Fibroblast of skin of scalp (primary cell): ENCODE results near the gene ZNF844.
"Not testable (repeated sequence)": the region's sequence is repeated elsewhere in the genome, so short reads cannot be mapped to it uniquely, and the experiment has no call there.

Experiments
- DNase-seq: peaks from one replicate; pipeline ENCODE4 v3.0.0-alpha.2; 2013

Gene ZNF844

DNA sequence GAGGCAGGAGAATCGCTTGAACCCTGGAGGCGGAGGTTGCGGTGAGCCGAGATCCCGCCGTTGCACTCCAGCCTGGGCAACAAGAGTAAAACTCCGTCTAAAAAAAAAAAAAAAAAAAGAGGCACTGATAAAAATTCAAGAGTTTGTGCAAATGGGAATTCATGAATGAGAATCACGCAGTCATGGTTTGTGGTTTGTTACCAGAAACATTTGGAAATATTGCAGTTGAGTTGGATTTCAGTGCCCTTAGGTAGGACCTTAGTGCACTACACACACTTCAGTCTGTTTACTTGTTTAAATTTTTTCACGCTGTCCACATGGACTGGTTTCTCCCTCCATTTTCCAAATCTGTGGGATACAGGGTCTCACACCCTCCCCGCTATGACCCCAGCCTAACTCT lies 28.4 kb downstream of the ZNF844 start:
- DNase-seq = peak; percentile 9

DNA sequence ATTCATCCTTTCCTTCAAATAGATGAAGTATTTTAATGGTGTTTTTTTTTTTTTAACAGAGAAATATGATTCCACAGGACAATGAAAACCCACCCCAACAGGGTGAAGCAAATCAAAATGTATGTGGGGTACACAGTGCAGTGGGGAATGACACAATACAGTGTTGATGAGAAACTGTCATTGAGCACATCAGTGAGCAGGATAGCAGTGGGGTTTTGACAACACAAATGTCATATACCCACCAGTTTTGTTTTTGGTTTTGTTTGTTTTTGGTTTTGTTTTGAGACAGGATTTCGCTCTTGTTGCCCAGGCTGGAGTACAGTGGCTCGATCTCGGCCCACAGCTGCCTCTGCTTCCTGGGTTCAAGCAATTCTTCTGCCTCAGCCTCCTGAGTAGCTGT lies 29.2 kb downstream of the ZNF844 start:
- DNase-seq = no peak

- DNase-seq = no peak
Observed at GRCh38 chr19:12095111-12095790, 30.7 kb downstream of the ZNF844 start.

- no peak for DNase-seq
Observed at GRCh38 chr19:12098040-12098439, 33.5 kb downstream of the ZNF844 start.

GRCh38 chr19:12103909-12104308 lies 39.4 kb downstream of the ZNF844 start:
- DNase-seq = not testable (repeated sequence)

DNA sequence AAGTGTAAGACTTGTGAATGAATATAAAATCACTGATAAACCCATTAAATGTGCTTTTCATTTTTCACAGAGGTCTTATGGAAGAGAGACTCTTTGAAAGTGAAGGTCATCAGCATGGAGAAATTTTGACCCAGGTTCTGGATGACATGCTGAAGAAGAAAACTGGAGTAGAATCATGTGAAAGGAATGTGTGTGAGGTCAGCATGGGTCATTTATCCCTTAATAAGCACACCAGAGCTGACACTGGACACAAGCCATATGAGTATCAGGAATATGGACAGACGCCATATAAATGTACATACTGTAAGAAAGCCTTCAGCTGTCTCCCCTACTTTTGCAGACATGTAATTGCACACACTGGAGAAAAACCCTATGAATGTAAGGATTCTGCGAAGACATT lies 46.6 kb downstream of the ZNF844 start:
- DNase-seq = no peak

DNA sequence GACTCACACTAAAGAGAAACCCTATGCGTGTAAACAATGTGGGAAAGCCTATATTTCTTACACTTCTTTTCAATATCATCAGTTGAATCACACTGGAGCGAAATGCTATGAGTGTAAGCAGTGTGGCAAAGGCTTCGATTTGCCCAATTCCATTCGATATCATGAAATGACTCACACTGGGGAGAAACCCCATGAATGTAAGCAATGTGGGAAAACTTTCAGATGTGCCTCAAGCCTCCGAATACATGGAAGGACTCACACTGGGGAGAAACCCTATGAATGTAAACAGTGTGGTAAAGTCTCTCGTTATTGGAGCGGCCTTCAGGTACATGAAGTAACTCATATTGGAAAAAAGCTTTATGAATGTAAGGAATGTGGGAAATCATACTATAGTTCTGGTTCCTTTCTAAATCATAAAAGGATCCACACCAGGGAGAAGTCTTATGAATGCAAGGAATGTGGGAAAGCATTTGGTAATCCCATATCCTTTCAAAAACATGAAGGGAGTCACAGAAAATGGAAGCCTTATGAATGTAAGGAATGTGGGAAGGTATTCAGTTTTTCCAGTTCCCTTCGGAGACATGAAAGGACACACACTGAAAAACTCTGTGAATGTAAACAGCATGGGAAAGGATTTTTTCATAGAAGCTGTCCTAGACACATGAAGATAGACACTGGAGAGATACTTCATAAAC lies 47.6 kb downstream of the ZNF844 start:
- DNase-seq = peak; percentile 47

DNA sequence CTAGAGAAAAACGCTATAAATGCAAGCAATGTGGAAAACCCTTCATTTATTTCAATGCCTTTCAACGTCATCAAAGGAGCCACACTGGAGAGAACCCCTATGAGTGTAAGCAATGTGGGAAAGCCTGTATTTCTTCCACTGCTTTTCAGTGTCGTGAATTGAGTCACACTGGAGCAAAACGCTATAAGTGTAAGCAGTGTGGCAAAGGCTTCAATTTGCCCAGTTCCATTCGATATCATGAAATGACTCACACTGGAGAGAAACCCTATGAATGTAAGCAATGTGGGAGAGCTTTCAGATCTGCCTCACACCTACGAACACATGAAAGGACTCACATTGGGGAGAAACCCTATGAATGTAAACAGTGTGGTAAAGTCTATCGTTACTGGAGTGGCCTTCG lies 48.2 kb downstream of the ZNF844 start:
- no peak for DNase-seq

- DNase-seq = no peak
Observed at GRCh38 chr19:12113121-12113520, 48.6 kb downstream of the ZNF844 start.

GRCh38 chr19:12117201-12117970 lies 52.9 kb downstream of the ZNF844 start:
- DNase-seq = no peak

GRCh38 chr19:12126707-12127106 lies 62.2 kb downstream of the ZNF844 start:
- no peak for DNase-seq
